Cardiac fibroblast (primary cell): Measurements from ENCODE around the gene RC3H1.
"Not testable (repeated sequence)": the region's sequence is repeated elsewhere in the genome, so short reads cannot be mapped to it uniquely, and the experiment has no call there.

Experiments
- DNase-seq, 2 donors: peaks; one replicate each; pipeline versions ENCODE4 v3.0.0 to v3.0.0-alpha.2; 2010; ENCODE audit warnings: low read depth in 2 of 2
- H3K4me3 ChIP-seq, 2 donors: replicated peaks in 1 of 2; 1 replicate in 1 of 2; 2 replicates in 1 of 2; pipeline ENCODE4 v1.5.1; 2011; ENCODE audit warnings: low read depth in 2 of 2, low read length in 2 of 2, mild to moderate bottlenecking in 2 of 2, moderate library complexity in 1 of 2
- CTCF ChIP-seq: IDR thresholded peaks from one replicate; pipeline ENCODE4 v1.5.1; 2011; ENCODE audit warnings: low read depth, mild to moderate bottlenecking, low read length, inconsistent platforms

Gene RC3H1

GRCh38 chr1:173960625-173961024 is 61.5 kb downstream of the RC3H1 start:
- no peak for DNase-seq
- TF ChIP-seq CTCF = no peak

DNA sequence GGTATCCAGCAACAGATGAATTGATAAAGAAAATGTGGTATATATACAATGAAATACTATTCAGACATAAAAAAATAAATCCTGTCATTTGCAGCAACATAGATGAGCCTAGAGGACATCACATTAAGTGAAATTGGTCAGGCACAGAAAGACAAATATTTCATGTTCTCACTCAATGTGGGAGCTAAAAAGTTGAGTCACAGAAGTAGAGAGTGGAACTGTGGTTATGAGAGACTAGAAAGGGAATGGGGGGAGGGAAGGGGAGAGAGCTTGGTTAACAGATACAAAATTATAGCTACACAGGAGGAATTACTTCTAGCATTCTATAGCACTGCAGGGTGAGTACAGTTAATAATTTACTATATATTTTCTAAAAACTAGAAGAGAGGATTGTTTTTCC is 68.0 kb downstream of the RC3H1 start:
- DNase-seq = peak in 1 of 2 donors; percentile 28
- TF ChIP-seq CTCF = no peak
- H3K4me3 ChIP-seq = no peak overlapping the region

More at GRCh38 chr1:173960625-173961024, 61.5 kb downstream of the RC3H1 start:
- H3K4me3 ChIP-seq = no peak overlapping the region

- TF ChIP-seq CTCF = no peak
- no peak overlapping the region for H3K4me3 ChIP-seq
- DNase-seq = no peak
These were observed 73.6 kb downstream of the RC3H1 start for GRCh38 chr1:173948594-173948993.

DNA sequence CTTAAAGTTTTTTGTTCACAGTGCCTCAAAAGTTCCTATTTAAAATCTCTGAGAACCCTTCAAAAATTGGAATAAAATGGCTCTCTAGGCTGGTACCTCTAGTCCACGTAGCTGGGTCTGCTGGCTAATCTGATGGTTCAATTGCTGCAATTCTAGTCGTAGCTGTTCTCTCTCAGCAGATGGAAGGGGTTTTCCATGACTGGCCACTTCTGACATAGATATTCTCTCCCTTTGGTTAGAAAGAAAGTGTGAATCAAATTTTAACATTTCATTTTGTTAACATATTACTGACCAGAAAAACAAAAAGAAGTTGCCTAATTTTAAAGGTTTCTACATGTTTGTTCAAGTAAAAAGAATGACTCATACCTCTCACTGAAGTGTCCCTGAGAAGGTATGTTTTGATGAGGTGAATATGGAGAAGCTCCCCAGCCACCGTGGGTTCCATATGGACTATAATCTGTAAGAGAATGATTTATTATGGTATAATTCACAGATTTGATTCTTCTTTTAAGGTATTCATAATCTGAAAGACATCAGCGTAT is 75.7 kb downstream of the RC3H1 start:
- DNase-seq = peak in 1 of 2 donors; percentile 27
- no peak overlapping the region for H3K4me3 ChIP-seq
- no peak for TF ChIP-seq CTCF

- H3K4me3 ChIP-seq = no peak overlapping the region
- TF ChIP-seq CTCF = no peak
- no peak for DNase-seq
These were observed 85.1 kb downstream of the RC3H1 start for GRCh38 chr1:173937062-173937461.

DNA sequence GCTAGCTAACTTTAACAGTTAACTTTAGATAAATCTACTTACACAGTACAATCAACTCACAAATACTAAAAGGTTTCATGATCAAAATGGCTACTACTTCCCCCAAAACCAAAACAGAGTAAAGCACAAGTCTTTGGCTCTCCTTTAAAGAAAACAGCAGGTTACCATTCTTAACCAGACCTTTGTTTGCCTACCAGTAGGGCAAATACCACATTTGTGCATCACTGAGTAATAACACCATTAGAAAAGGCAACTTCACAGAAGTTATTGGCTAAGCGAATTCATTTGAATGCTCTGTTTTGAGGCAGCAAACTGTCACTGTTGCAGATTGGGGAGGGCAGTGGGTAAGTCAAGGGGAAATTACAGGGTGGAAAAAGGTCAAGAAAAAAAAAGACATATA is 87.7 kb downstream of the RC3H1 start:
- TF ChIP-seq CTCF = no peak
- DNase-seq = no peak
- H3K4me3 ChIP-seq = no peak overlapping the region

DNA sequence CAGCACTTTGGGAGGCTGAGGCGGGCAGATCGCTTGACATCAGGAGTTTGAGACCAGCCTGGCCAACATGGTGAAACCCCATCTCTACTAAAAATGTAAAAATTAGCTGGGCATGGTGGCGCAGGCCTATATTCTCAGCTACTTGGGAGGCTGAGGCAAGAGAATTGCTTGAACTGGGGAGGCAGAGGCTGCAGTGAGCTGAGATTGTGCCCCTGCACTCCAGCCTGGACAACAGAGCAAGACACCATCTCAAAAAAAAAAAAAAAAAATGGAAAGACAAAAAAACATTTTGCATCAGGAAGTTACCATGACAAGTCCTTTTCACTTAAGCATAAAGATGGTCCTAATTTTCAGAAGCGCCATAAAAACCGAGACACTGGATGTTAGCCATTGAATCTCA is 91.6 kb downstream of the RC3H1 start:
- not testable (repeated sequence) for DNase-seq, H3K4me3 ChIP-seq
